HG03066 (cell line): ENCODE data around the gene SLC18B1.

Experiments
- ATAC-seq: cut with Tn5 transposase; IDR thresholded peaks from one replicate; pipeline ENCODE4 v1.9.1; 2021; ENCODE audit warnings: low read depth; ENCODE audit not compliant: unreplicated experiment

Gene SLC18B1

GRCh38 chr6:132749111-132749510 is 49.3 kb downstream of the SLC18B1 start:
- no peak for ATAC-seq

GRCh38 chr6:132748446-132748845 is 50.0 kb downstream of the SLC18B1 start:
- no peak for ATAC-seq

GRCh38 chr6:132746048-132746447 is 52.4 kb downstream of the SLC18B1 start:
- no peak for ATAC-seq

GRCh38 chr6:132742495-132742894 is 55.9 kb downstream of the SLC18B1 start:
- no peak for ATAC-seq

- ATAC-seq: no peak
These were observed 57.2 kb downstream of the SLC18B1 start for GRCh38 chr6:132741281-132741680.

- ATAC-seq: no peak
These were observed 62.2 kb downstream of the SLC18B1 start for GRCh38 chr6:132736239-132736638.

GRCh38 chr6:132734694-132735236 is 63.7 kb downstream of the SLC18B1 start:
- no peak for ATAC-seq

GRCh38 chr6:132733814-132734213 is 64.6 kb downstream of the SLC18B1 start:
- ATAC-seq: no peak

GRCh38 chr6:132733283-132733682 is 65.2 kb downstream of the SLC18B1 start:
- ATAC-seq: no peak

GRCh38 chr6:132731086-132731485 is 67.4 kb downstream of the SLC18B1 start:
- ATAC-seq: no peak

GRCh38 chr6:132730560-132730959 is 67.9 kb downstream of the SLC18B1 start:
- no peak for ATAC-seq

- ATAC-seq: no peak
These were observed 69.8 kb downstream of the SLC18B1 start for GRCh38 chr6:132728616-132729015.

- no peak for ATAC-seq
These were observed 71.8 kb downstream of the SLC18B1 start for GRCh38 chr6:132726608-132726975.

- ATAC-seq: no peak
These were observed 72.4 kb downstream of the SLC18B1 start for GRCh38 chr6:132725947-132726607.

- ATAC-seq: no peak
These were observed 73.0 kb downstream of the SLC18B1 start for GRCh38 chr6:132725471-132725870.

GRCh38 chr6:132719736-132720448 is 78.5 kb downstream of the SLC18B1 start:
- no peak for ATAC-seq
